ENCODE data around the gene PPIB.

PPIB gene

DNA sequence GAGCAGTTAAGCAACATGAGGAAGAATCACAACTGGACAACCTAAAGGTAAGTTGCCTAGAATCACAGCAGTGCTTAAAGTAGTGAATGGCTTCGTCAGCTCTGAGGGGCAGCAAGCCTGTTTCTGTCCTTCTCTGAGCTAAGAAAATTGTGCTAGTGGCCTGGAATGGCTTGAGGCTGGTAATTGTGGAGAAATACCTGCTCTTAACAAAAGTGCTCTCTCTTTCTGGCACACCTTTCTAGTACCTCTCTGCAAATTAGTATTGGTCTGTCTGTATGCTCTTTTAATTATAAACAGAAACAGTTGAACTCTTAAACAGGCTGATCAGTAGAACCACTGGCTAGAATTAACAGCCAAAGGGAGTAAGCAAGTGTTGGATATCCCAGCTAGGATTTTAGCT lies 55.5 kb downstream of the PPIB start:
- no peak for DNase-seq (ENCODE audit: low spot score)
